HEK293 (cell line): ENCODE measurements around the gene FANCC.

Source experiments
- TF ChIP-seq, protein P1 (sequence below): fragments of 450-650 bp; formaldehyde crosslinking; IDR thresholded peaks from 2 replicates; pipeline ENCODE4 v1.5.1; 2016; ENCODE audit warnings: missing biosample characterization, missing genetic modification characterization
- TF ChIP-seq, protein P2 (sequence below): fragments of 450-650 bp; formaldehyde crosslinking; conservative IDR thresholded peaks from 2 replicates; pipeline ENCODE4 v1.5.1; 2016; ENCODE audit warnings: low read depth, missing biosample characterization, missing genetic modification characterization

DNA sequence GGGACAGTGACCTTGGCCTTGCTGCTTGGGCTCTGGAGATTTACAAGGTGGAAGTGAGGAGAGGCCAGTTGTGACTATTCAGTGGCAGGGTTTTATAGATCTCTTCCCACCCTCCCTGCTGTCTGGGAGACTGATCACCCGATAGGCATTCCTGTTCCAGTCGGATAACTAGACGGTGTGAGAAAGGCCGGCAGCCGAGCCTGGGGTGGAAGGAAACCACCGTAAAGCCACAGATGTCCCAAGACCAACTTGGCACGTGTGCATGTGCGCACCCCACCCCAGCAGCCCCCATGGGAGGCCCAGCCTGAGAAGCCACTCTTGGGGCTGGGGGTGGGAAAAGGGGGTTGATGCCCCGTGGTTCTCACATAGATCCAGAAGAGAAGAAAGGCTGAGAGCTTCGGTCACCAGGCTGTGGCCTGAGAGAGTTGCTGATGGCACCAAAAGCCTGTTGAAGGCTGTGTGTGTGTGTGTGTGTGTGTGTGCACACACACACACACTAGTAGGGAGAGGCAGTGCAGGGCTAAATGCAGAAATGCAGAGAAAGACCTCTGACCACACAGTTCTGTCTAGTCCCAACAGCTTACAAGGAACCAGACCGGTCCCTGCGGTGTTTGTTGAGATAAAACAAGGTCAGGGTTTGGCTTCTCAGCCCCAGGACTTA is 225.8 kb downstream of the FANCC start:
- TF ChIP-seq, protein P1, sequence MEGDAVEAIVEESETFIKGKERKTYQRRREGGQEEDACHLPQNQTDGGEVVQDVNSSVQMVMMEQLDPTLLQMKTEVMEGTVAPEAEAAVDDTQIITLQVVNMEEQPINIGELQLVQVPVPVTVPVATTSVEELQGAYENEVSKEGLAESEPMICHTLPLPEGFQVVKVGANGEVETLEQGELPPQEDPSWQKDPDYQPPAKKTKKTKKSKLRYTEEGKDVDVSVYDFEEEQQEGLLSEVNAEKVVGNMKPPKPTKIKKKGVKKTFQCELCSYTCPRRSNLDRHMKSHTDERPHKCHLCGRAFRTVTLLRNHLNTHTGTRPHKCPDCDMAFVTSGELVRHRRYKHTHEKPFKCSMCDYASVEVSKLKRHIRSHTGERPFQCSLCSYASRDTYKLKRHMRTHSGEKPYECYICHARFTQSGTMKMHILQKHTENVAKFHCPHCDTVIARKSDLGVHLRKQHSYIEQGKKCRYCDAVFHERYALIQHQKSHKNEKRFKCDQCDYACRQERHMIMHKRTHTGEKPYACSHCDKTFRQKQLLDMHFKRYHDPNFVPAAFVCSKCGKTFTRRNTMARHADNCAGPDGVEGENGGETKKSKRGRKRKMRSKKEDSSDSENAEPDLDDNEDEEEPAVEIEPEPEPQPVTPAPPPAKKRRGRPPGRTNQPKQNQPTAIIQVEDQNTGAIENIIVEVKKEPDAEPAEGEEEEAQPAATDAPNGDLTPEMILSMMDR (tag by site-specific recombination): no peak
- TF ChIP-seq, protein P2, sequence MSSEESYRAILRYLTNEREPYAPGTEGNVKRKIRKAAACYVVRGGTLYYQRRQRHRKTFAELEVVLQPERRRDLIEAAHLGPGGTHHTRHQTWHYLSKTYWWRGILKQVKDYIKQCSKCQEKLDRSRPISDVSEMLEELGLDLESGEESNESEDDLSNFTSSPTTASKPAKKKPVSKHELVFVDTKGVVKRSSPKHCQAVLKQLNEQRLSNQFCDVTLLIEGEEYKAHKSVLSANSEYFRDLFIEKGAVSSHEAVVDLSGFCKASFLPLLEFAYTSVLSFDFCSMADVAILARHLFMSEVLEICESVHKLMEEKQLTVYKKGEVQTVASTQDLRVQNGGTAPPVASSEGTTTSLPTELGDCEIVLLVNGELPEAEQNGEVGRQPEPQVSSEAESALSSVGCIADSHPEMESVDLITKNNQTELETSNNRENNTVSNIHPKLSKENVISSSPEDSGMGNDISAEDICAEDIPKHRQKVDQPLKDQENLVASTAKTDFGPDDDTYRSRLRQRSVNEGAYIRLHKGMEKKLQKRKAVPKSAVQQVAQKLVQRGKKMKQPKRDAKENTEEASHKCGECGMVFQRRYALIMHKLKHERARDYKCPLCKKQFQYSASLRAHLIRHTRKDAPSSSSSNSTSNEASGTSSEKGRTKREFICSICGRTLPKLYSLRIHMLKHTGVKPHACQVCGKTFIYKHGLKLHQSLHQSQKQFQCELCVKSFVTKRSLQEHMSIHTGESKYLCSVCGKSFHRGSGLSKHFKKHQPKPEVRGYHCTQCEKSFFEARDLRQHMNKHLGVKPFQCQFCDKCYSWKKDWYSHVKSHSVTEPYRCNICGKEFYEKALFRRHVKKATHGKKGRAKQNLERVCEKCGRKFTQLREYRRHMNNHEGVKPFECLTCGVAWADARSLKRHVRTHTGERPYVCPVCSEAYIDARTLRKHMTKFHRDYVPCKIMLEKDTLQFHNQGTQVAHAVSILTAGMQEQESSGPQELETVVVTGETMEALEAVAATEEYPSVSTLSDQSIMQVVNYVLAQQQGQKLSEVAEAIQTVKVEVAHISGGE (tag by site-specific recombination): no peak
